Stimulated activated CD4-positive, alpha-beta T cell treated with anti-CD3 and anti-CD28 coated beads, Interleukin-1b, Interleukin-23, amount 100 ng/mL, for 48 hours (primary cell): Measurements from ENCODE around the gene SYP.

ENCODE experiments used
- DNase-seq: peaks from one replicate; pipeline ENCODE4 v3.0.0-alpha.2; 2020

Gene SYP

DNA sequence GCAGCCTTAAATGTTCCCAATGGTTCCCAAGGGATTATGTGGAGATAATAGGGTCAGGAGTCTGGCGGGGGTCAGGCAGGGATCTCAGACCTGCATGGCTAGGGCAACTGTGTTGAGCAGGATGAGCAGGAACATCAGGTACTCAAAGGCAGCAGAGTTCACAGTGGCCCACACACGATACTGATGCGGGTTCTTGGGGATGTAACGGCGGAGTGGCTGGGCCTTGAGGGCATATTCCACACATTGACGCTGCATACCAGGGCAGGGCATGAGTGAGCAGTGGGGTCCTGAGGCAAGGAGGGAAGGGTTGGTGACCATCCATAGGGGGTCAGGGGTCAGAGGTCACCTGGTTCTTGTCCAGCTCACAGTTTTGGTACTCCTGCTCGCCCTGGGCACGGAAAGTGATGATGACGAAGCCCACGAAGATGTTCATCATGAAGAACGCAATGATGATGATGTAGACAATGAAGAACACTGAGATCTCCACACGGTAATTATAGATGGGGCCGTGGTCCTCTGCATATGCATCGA, 15.1 kb upstream of the SYP start:
- no peak for DNase-seq

GRCh38 chrX:49214416-49214815, 14.4 kb upstream of the SYP start:
- DNase-seq = no peak

- DNase-seq = no peak
Measured at GRCh38 chrX:49212861-49213260, 12.9 kb upstream of the SYP start.

- no peak for DNase-seq
Measured at GRCh38 chrX:49212209-49212608, 12.2 kb upstream of the SYP start.

DNA sequence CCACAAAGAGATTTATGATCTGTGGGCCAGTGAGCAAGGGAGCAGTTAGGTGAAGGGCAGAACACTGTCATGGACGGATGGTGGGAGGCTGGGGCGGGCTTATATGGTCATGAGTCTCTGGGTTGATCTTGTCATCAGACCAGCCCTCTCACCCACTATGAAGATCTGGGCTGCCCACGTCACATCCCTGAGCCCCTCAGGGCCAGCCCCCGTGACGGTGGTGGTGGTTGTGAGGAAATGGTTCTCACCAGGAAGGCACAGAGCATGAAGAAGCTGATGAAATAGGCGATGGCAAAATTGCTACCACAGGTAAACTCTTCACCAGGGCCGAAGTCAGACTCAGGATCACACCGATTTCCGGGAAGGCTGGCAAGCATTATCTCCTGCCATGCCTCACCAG, 11.1 kb upstream of the SYP start:
- DNase-seq = no peak

DNA sequence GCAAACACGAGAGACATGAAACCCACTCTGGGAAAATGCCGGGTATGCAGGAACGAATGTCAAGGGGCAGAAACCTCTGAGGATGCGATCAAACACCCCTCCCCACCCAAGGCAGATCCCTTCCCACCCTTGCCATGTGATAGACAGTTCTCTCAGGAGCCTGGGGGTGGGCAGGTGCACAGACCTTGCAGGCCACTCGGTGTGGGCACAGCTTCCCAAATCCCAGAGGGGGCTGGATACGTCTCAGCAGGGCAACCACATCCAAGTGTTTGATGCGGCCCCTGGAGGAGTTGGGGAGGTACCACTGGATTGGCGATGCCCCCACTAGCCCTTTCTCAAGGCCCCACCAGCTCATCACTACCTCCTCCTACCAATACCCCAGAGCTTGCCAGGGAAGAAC, 10.4 kb upstream of the SYP start:
- no peak for DNase-seq

- no peak for DNase-seq
Measured at GRCh38 chrX:49209434-49210251, 9.7 kb upstream of the SYP start.

DNA sequence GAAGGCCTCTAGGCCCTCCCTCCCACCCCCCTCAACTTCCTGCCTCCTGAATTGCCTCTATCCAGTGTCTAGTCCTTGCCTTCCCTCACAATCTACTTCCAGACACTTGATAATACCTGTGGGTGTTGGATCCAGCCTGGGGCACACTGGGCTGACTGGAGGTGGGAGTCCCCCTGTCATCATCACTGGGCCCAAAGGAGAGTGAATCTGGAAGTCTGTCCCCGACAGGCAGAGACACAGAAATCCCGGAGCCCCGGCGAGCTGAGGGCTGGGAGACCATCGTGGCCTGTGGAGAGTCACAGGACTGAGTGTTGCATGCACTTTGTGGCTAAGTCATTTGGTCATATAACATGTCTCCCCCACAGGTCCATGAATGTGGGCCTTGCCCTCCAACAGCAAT, 8.4 kb upstream of the SYP start:
- no peak for DNase-seq

GRCh38 chrX:49206543-49206942, 6.5 kb upstream of the SYP start:
- no peak for DNase-seq

DNA sequence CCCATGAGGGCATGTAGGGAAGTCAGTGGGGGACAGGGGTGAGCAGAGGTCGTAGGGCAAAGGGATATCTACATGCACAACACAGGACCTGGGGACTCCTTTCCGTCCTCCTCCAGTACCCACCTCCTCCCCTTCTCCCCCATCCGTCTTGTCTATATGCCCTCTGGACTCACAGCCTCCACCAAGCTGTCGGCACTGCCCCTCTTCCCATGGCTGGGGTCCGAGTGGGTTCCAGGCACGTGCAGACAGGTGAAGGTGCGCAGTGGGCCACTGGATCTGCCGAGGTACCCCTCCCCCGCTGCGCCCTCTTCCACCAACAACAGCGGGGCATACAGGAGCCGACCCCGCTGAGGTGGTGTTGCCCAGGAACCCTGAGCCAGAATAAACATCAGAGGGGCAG, 5.5 kb upstream of the SYP start:
- no peak for DNase-seq

GRCh38 chrX:49204709-49205108, 4.7 kb upstream of the SYP start:
- no peak for DNase-seq

DNA sequence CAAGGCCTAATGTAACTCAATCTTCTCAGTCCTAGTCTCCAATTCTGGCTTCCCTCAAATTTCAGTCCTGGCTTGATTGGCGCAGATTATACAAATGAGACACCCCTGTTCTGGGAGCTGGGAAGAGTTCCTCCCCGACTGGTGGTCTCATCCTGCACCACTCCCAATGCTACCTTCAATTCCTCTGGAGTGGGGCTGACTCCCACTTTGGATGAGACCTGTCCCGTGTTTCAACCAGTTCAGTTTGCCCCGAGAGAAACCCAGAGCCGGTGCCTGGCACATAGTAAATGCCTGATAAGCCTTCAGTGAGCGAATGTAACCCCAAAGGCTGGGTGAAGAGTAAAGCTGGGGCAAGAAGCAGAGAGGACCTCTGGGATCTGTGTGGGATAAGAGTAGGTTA, 4.0 kb upstream of the SYP start:
- DNase-seq = no peak

DNA sequence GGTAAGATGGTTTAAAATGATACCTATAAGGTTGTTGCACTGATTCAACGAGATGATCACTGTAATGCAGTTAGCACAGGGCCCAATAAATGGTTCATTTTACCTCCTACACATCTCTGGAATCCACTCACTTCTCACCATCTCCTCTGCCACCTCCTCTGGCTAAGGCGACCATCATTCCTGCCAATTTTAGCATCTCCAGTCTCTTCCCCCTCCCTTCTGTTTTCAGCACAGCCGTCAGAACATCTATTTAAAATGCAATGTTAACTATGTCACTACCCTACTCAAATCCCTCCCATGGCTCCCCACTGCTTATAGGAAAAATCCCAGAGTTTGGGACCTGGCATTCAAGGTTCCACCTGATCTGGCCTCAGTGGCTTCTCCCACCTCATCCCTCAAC, 3.5 kb upstream of the SYP start:
- DNase-seq = no peak

DNA sequence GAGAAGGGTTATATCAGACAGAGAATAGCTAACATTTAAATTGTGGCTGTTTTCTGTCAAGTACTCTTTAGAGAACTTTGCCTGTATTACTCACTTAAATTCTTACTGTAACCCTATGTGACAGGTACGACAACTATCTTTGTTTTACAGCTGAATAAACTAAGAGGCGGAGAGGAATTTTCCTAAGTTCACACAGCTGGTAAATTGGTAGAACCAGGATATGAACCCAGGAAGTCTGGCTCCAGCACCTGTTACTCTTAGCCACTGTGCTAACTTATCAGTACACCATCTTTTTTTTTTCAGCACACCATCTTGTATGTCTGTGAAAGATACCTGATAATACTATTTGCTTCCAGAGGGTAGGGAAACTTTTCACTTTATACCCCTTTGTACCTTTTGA, 2.0 kb upstream of the SYP start:
- DNase-seq = no peak

DNA sequence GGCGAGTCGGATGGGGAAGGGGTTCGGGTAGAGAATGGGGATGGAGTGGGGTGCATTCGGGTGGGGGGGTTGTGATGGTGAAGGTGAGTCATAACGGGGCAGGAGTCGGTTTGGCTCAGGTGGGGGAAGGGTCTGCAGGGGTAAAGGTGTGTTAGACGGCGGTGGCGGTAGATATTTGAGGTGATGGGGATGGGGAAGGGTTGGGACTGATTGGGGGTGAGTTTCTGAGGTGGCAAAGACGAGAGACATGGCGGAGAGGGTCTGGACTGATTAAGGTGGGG, 738 bp downstream of the SYP start:
- no peak for DNase-seq

GRCh38 chrX:49198540-49199314, 1.3 kb downstream of the SYP start:
- DNase-seq = no peak

- DNase-seq = no peak
Measured at GRCh38 chrX:49197543-49198087, 2.4 kb downstream of the SYP start.

GRCh38 chrX:49193542-49193964, 6.4 kb downstream of the SYP start:
- peak; percentile 31 for DNase-seq

DNA sequence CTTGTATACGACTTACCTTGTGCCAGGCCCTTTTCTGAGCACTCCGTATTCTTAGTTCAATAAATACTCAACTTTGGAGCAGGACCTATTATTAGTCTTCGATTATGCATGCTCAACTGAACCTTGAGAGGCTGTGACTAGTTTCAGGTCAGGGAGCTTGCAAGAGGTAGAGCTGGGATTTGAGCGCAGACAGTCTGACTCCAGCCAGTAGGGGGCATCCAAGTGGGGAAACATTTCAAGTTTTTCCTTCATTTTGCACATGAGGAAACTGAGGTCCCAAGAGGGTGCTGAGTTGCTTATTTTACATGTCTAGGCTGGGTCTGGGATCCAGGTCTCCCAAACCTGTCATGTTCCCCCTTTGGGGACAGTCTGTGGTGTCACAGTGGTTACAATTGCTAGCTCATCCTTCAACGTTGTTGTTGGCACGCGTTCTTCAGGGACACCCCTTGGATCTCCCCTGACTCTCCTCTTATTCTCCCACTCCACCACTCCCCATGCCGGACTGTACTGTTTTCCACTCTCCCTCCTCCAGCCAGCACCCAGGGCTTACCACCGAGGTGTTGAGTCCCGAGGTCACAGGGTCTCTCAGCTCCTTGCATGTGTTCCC, 7.2 kb downstream of the SYP start:
- peak; percentile 30 for DNase-seq

DNA sequence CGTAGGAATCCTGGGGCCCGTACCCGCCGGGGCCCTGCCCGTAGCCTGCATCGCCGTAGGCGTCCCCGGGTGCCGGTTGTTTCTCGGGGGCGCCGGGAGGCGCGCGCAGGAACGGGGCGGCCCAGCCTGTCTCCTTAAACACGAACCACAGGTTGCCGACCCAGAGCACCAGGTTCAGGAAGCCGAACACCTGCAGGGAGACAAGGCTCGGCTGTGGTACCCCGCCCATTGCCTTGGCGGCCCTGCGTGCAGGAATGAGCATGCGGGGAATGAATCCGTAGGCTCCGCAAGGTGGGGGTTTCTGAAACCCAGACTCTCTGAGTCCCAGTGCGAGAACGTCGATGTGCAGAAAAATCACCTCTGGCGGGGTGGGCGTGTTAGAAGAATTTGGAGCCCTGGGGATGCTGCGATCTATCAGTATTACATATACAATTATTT, 8.4 kb downstream of the SYP start:
- DNase-seq = peak; percentile 24

- peak; percentile 88 for DNase-seq
Measured at GRCh38 chrX:49190821-49191573, 9.0 kb downstream of the SYP start.

GRCh38 chrX:49189606-49190005, 10.4 kb downstream of the SYP start:
- no peak for DNase-seq
